OCI-M2 (cell line): ENCODE results near the gene AFTPH.

Experiments used
- DNase-seq: peaks from one replicate; lab custom pipeline; 2025; ENCODE audit not compliant: unreplicated experiment; lab: John Stamatoyannopoulos, UW

Gene AFTPH

DNA sequence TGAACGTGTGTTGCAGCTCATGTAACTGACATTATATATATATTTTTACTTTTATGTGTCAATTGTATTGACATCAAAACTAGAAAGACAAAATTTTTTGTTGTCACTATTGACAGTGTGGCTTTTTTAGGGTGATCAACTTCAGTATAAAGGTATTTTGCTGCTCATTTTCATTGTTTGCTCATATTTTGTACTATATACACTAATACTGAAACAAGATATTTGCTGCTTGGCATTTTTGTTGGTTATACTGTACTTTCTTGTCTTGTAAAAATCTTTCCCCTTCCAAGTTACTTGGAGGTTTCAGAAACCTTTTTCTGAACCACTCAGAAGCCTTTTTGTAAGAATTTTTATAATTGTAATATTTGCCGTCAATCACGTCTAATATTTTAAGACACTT, 16.5 kb downstream of the AFTPH start:
- no peak for DNase-seq

DNA sequence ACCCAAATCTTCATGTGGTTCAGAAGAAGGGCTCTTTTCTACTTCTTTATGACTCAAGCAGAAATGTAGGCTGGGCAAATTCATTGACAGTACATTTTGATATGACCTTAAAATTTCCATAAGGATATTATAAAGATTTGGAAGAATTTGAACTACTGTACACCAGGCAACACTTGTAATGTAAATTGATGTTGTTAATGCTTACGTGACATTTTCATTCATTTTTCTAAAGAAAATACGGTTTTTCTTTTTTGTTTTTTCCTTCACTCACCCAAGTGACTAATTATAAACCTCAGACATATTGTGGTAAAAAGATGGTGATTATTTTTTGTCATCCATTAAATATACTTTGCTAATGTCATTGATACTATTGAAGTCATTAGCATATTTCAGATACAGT, 17.4 kb downstream of the AFTPH start:
- DNase-seq, result no peak

GRCh38 chr2:64542071-64543007, 18.2 kb downstream of the AFTPH start:
- DNase-seq, result no peak

- DNase-seq, result no peak
Measured at GRCh38 chr2:64543008-64543697, 19.0 kb downstream of the AFTPH start.

GRCh38 chr2:64548761-64549160, 24.6 kb downstream of the AFTPH start:
- DNase-seq, result no peak

DNA sequence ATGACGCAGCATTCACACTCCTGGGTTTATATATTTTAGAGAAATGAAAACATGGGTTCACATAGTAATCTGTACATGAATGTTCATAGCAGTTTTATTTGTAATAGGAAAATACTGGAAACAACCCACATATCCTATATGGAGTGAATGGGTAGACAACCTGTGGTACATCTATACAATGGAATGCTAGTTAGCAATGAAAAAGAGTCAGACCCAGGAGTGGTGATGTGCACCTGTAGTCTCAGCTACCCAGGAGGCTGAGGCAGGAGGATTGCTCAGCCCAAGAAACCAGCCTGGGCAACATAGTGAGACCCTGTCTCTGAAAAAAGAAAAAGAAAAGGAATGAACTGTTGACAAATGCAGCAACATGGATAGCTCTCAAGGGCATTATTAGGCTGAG, 25.9 kb downstream of the AFTPH start:
- no peak for DNase-seq

DNA sequence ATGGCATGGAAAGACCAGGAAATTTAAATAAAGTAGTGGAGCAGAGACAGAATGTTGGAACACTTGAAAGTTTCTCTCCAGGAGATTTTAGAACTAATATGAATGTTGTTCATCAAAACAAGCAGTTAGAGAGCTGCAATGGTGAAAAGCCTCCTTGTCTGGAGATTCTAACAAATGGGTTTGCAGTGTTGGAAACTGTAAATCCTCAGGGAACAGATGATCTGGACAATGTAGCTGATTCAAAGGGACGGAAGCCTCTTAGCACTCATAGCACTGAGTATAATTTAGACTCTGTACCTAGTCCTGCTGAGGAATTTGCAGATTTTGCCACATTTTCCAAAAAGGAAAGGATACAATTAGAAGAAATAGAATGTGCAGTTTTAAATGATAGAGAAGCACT, 27.7 kb downstream of the AFTPH start:
- DNase-seq, result no peak

DNA sequence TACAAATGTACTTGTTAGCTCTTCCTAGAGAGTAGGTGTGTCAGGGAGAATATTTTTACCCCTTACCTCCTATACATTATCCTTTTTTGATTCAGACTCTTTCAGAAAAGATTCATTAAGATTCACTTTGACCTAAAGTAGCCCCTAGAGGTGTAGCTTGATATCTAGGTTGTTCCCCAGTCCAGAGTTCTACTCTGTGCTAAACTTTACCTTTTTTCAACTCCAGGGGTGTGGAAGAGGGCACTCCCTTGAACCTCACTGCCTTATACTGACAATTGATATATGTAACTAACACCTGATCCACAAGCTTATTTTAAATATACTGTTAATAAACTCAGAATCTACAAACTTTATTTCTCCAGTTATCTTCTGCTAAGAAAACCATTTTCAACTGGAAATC, 30.0 kb downstream of the AFTPH start:
- no peak for DNase-seq

GRCh38 chr2:64558445-64559081, 34.4 kb downstream of the AFTPH start:
- DNase-seq, result no peak

- DNase-seq, result no peak
Measured at GRCh38 chr2:64562148-64562784, 38.1 kb downstream of the AFTPH start.

GRCh38 chr2:64563436-64563938, 39.4 kb downstream of the AFTPH start:
- DNase-seq, result no peak

- no peak for DNase-seq
Measured at GRCh38 chr2:64565949-64566710, 42.0 kb downstream of the AFTPH start.

DNA sequence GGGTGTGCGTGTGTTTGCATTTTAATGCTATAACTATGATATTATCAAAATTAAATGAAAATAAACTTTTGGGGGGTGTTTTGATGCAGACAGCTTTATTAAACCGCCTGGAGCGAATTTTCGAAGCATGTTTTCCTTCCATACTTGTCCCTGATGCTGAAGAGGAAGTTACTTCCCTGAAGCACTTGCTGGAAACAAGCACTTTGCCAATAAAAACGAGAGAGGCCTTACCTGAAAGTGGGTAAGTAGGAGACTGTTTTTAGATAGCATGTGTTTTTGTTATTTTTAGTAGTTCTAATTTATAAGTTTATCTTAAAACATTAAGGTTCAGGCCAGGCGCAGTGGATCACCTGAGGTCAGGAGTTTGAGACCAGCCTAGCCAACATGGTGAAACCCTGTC, 43.3 kb downstream of the AFTPH start:
- no peak for DNase-seq

- DNase-seq, result no peak
Measured at GRCh38 chr2:64568836-64569235, 44.7 kb downstream of the AFTPH start.

- DNase-seq, result no peak
Measured at GRCh38 chr2:64574871-64575270, 50.7 kb downstream of the AFTPH start.

GRCh38 chr2:64581018-64581417, 56.9 kb downstream of the AFTPH start:
- no peak for DNase-seq

- DNase-seq, result no peak
Measured at GRCh38 chr2:64581777-64582539, 57.8 kb downstream of the AFTPH start.

- DNase-seq, result no peak
Measured at GRCh38 chr2:64582774-64583340, 58.7 kb downstream of the AFTPH start.

DNA sequence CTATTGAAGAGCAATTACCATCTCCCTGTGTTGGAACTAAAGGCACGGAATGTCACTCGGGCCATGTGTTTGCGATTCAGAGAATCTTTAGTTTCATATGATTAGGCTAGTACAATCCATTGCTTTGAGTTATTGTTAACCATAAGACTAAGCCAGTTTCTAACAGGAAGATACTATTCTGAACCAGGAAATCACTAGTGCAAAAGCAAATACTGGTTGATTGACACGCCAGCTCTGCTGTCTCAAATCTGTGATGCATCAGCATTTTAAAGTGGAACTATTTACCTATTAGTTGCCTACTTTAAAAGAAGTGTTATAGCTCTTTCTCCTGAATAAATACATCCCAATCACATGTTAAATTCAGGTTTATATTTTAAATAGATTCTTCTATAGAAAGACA, 61.9 kb downstream of the AFTPH start:
- no peak for DNase-seq
